ENCODE measurements around the gene MDM1.

- TF ChIP-seq, protein P1, sequence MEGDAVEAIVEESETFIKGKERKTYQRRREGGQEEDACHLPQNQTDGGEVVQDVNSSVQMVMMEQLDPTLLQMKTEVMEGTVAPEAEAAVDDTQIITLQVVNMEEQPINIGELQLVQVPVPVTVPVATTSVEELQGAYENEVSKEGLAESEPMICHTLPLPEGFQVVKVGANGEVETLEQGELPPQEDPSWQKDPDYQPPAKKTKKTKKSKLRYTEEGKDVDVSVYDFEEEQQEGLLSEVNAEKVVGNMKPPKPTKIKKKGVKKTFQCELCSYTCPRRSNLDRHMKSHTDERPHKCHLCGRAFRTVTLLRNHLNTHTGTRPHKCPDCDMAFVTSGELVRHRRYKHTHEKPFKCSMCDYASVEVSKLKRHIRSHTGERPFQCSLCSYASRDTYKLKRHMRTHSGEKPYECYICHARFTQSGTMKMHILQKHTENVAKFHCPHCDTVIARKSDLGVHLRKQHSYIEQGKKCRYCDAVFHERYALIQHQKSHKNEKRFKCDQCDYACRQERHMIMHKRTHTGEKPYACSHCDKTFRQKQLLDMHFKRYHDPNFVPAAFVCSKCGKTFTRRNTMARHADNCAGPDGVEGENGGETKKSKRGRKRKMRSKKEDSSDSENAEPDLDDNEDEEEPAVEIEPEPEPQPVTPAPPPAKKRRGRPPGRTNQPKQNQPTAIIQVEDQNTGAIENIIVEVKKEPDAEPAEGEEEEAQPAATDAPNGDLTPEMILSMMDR (IDR thresholded peaks at IDR 0.05): no peak
- TF ChIP-seq POLR2AphosphoS5 (IDR thresholded peaks at IDR 0.05): peak; percentile 55 to 74 (median 72)
- TF ChIP-seq POLR2A (IDR thresholded peaks at IDR 0.05): no peak
Measured at GRCh38 chr12:68331869-68332727, at the start of gene MDM1.
